Gastroesophageal sphincter (tissue), 4 donors: Measurements from ENCODE around the gene CD300LG. TPM values are rescaled to one million over a fixed set of nuclear protein-coding genes. Genes with fewer than 3 reads are reported as not detected.
A peak's percentile ranks its signal among the peaks of the same experiment; 100 is the strongest.

ENCODE experiments used
- ATAC-seq: fragments of 150-250 bp; one replicate; pipeline ENCODE4 v1.9.1; 2016; ENCODE audit warnings: mild to moderate bottlenecking, moderate library complexity
- H3K27ac ChIP-seq, 4 donors: fragments of 200-600 bp; sonication (generic) in 3 of 4; 1 replicate in 3 of 4; 2 replicates in 1 of 4; pipeline ENCODE4 v1.5.1; 2016 to 2019
- H3K27me3 ChIP-seq: fragments of 200-600 bp; sonication (generic); one replicate; pipeline ENCODE4 v1.5.1; 2019
- H3K36me3 ChIP-seq, 2 donors: fragments of 200-600 bp; sonication (generic); one replicate each; pipeline ENCODE4 v1.5.1; 2019; ENCODE audit warnings: control low read depth in 1 of 2
- H3K4me1 ChIP-seq, 3 donors: fragments of 200-600 bp; sonication (generic); 1 replicate in 2 of 3; 2 replicates in 1 of 3; pipeline ENCODE4 v1.5.1; 2016 to 2019; ENCODE audit warnings: control low read depth in 2 of 3
- H3K4me3 ChIP-seq, 2 donors: fragments of 200-600 bp; sonication (generic); one replicate each; pipeline ENCODE4 v1.5.1; 2019; ENCODE audit warnings: mild to moderate bottlenecking in 1 of 2, moderate library complexity in 1 of 2
- H3K9me3 ChIP-seq, 3 donors: fragments of 200-600 bp; sonication (generic); one replicate each; pipeline ENCODE4 v1.5.1; 2017 to 2019; ENCODE audit warnings: control low read depth in 2 of 3
- EP300 ChIP-seq: sonication (generic); formaldehyde crosslinking; IDR thresholded peaks from one replicate; pipeline ENCODE4 v1.6.1; 2017; ENCODE audit warnings: antibody characterized with exemption, mild to moderate bottlenecking
- POLR2A ChIP-seq, 2 donors: fragments of 450-650 bp; IDR thresholded peaks; one replicate each; pipeline ENCODE4 v1.6.1; 2017; ENCODE audit warnings: antibody characterized with exemption in 2 of 2, mild to moderate bottlenecking in 2 of 2, moderate library complexity in 1 of 2
- POLR2AphosphoS5 ChIP-seq: sonication (generic); formaldehyde crosslinking; IDR thresholded peaks from one replicate; pipeline ENCODE4 v1.6.1; 2017; ENCODE audit warnings: antibody characterized with exemption
- WGBS, 2 donors: methylation state at CpG; one replicate each; pipeline ENCODE4 v1.1.5; 2018; ENCODE audit warnings: low coverage in 1 of 2; 5-methylcytosine and 5-hydroxymethylcytosine counted together
- total RNA-seq, 4 donors: library from RNA; depleted of rRNA; stranded (reverse); fragments of >200 nt; gene quantifications; one replicate each; pipeline ENCODE4 v1.1.0, GENCODE V29; 2016
- TF ChIP-seq, protein P1 (sequence below), 4 experiments: fragments of 200-600 bp in 2 of 4; fragments of 450-650 bp in 2 of 4; sonication (generic) in 1 of 4; IDR thresholded peaks; one replicate each; pipeline ENCODE4 v1.5.1; 2017 to 2019; ENCODE audit warnings: antibody characterized with exemption in 4 of 4, mild to moderate bottlenecking in 2 of 4, moderate library complexity in 2 of 4

Gene CD300LG
- total RNA-seq, 4 donors from 2014 or later, result 1.6 to 16.2 (median 3.7) TPM

GRCh38 chr17:43856141-43856540 is 9.2 kb downstream of the CD300LG start:
- WGBS, 2 donors, result 90 to 100% methylated on average over 2 to 3 of the region's 3 CpGs
- TF ChIP-seq, protein P1, sequence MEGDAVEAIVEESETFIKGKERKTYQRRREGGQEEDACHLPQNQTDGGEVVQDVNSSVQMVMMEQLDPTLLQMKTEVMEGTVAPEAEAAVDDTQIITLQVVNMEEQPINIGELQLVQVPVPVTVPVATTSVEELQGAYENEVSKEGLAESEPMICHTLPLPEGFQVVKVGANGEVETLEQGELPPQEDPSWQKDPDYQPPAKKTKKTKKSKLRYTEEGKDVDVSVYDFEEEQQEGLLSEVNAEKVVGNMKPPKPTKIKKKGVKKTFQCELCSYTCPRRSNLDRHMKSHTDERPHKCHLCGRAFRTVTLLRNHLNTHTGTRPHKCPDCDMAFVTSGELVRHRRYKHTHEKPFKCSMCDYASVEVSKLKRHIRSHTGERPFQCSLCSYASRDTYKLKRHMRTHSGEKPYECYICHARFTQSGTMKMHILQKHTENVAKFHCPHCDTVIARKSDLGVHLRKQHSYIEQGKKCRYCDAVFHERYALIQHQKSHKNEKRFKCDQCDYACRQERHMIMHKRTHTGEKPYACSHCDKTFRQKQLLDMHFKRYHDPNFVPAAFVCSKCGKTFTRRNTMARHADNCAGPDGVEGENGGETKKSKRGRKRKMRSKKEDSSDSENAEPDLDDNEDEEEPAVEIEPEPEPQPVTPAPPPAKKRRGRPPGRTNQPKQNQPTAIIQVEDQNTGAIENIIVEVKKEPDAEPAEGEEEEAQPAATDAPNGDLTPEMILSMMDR (IDR thresholded peaks at IDR 0.05), result no peak
- no peak for TF ChIP-seq POLR2AphosphoS5
- no peak for TF ChIP-seq EP300
- TF ChIP-seq POLR2A (IDR thresholded peaks at IDR 0.05), result no peak
- Histone ChIP-seq H3K9me3 (no peaks in the 10 kb centered on the region), H3K4me3 (no peak overlapping the region), H3K4me1 (peaks cover 0 to 22% (median 0%) of the 10 kb centered on the region in 3 donors), H3K27ac (no peak overlapping the region), H3K27me3 (peaks cover 51% of the 10 kb centered on the region), H3K36me3 (no peaks in the 10 kb centered on the region)
- ATAC-seq, result no peak

DNA sequence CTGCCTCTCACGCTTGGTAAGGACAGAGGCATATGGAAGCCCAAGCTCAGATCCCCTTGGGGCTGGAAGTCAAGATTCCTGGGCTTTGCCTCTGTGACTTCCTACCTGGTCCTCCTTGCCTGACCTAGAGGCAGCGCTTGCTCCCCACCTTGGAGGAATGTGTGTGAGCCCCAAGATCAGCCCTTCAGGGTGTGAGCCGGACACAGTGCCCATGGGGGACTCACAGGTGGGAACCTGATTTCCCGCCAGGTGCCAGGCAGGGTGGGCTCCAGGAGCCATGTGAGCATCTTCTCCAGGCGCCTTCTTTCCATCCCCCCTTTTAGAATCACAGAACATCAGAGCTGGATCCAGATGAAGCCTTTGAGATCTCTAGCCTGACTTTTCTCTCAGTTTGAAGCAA is 10.2 kb downstream of the CD300LG start:
- peaks cover 46% of the 10 kb centered on the region for H3K27me3 ChIP-seq
- no peak overlapping the region for H3K27ac ChIP-seq
- no peak for ATAC-seq
- WGBS, 2 donors, result no CpG with 5 or more reads among the region's 5 CpGs
- H3K4me1 ChIP-seq, result peaks cover 0 to 32% (median 0%) of the 10 kb centered on the region in 3 donors
- TF ChIP-seq POLR2AphosphoS5 (no peak), POLR2A (IDR thresholded peaks at IDR 0.05) (no peak), EP300 (no peak)
- TF ChIP-seq, protein P1 (IDR thresholded peaks at IDR 0.05), result no peak
- no peaks in the 10 kb centered on the region for H3K36me3 ChIP-seq
- H3K9me3 ChIP-seq, result no peaks in the 10 kb centered on the region
- H3K4me3 ChIP-seq, result no peak overlapping the region

DNA sequence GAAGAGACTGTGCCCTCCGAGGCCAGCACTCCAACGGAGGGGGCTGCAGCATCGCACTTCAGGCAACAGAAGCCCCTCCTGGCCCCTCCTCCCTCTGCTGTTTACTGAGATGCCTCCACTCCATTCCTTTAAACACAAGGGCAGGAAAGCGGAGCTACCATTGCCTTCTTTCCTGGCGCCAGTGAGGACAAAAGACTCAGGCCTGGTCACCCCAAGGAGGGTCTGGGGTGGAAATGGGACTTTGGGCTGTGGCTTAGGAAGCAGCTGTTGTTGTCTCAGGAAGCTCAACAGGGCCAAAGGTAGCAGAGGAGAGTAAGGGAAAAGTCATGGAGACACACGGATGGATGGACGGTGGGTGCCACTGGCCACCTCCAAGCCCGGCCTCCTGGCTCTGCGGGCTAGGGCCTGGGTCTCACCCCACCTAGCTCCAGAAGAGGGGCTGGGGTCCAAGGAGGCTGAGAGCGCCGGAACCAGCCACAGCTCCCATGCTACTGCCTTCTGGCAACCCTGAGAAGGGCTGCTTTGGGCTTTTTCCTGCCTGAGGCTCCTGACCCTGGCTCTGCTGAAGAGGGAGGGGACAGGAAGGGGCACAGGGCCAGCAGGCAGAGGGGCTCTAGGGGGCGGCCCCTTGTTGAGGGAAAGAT is 11.1 kb downstream of the CD300LG start:
- Histone ChIP-seq H3K4me3 (no peak overlapping the region), H3K9me3 (no peaks in the 10 kb centered on the region), H3K27me3 (peaks cover 43% of the 10 kb centered on the region), H3K27ac (peak overlapping the region in 1 of 4 donors; percentile 14), H3K36me3 (no peaks in the 10 kb centered on the region), H3K4me1 (peaks cover 0 to 33% (median 0%) of the 10 kb centered on the region in 3 donors)
- TF ChIP-seq POLR2AphosphoS5, result no peak
- TF ChIP-seq, protein P1 (IDR thresholded peaks at IDR 0.05), result no peak
- no peak for TF ChIP-seq EP300
- TF ChIP-seq POLR2A (IDR thresholded peaks at IDR 0.05), result no peak
- WGBS, 2 donors, result 0 to 63% methylated on average over 1 to 7 of the region's 12 CpGs
- ATAC-seq, result no peak

GRCh38 chr17:43860077-43860725 is 13.2 kb downstream of the CD300LG start:
- peaks cover 27% of the 10 kb centered on the region for H3K27me3 ChIP-seq
- ATAC-seq, result peak; percentile 28
- TF ChIP-seq POLR2A (IDR thresholded peaks at IDR 0.05), result no peak
- TF ChIP-seq, protein P1 (IDR thresholded peaks at IDR 0.05), result no peak
- TF ChIP-seq EP300, result no peak
- no peak for TF ChIP-seq POLR2AphosphoS5
- peak overlapping the region in 2 of 4 donors; percentile 36 to 64 for H3K27ac ChIP-seq
- no peaks in the 10 kb centered on the region for H3K36me3 ChIP-seq
- 85 to 86% methylated on average over 3 to 5 of the region's 12 CpGs for WGBS, 2 donors
- no peak overlapping the region for H3K4me3 ChIP-seq
- H3K4me1 ChIP-seq, result peaks cover 0 to 33% (median 0%) of the 10 kb centered on the region in 3 donors
- H3K9me3 ChIP-seq, result no peaks in the 10 kb centered on the region
